Neuron (in vitro differentiated cells): ENCODE results near the gene TRIM2.

Experiments used
- H2AFZ ChIP-seq: one replicate; pipeline ENCODE4 v1.6.1; 2013; ENCODE audit warnings: low read depth, mild to moderate bottlenecking, inconsistent platforms, low read length, moderate library complexity
- H3K27me3 ChIP-seq: one replicate; pipeline ENCODE4 v1.6.1; 2013; ENCODE audit warnings: low read length; ENCODE audit not compliant: insufficient read depth
- H3K36me3 ChIP-seq: one replicate; pipeline ENCODE4 v1.6.1; 2013; ENCODE audit warnings: low read length; ENCODE audit not compliant: insufficient read depth
- H3K4me1 ChIP-seq: one replicate; pipeline ENCODE4 v1.6.1; 2013; ENCODE audit warnings: low read length; ENCODE audit not compliant: insufficient read depth
- H3K4me3 ChIP-seq: 2 replicates; pipeline ENCODE4 v1.5.1; 2013; ENCODE audit warnings: mild to moderate bottlenecking, low read length, moderate library complexity
- H3K9me3 ChIP-seq: one replicate; pipeline ENCODE4 v1.6.1; 2013; ENCODE audit warnings: low read length

The TRIM2 gene

GRCh38 chr4:153204728-153205648, 745 bp downstream of the TRIM2 start:
- Histone ChIP-seq H3K4me3 (peak overlapping the region; percentile 70), H3K27me3 (no peaks in the 10 kb centered on the region), H2AFZ (no peak overlapping the region), H3K9me3 (no peaks in the 10 kb centered on the region), H3K4me1 (peaks cover 47% of the 10 kb centered on the region), H3K36me3 (peaks cover 10% of the 10 kb centered on the region)

GRCh38 chr4:153205757-153206156, 1.5 kb downstream of the TRIM2 start:
- Histone ChIP-seq H3K4me1 (peaks cover 52% of the 10 kb centered on the region), H3K27me3 (no peaks in the 10 kb centered on the region), H3K9me3 (no peaks in the 10 kb centered on the region), H3K36me3 (peaks cover 10% of the 10 kb centered on the region), H3K4me3 (peak overlapping the region; percentile 70), H2AFZ (no peak overlapping the region)

GRCh38 chr4:153206534-153206933, 2.3 kb downstream of the TRIM2 start:
- Histone ChIP-seq H3K4me3 (peak overlapping the region; percentile 70), H2AFZ (no peak overlapping the region), H3K27me3 (no peaks in the 10 kb centered on the region), H3K9me3 (no peaks in the 10 kb centered on the region), H3K36me3 (peaks cover 10% of the 10 kb centered on the region), H3K4me1 (peaks cover 59% of the 10 kb centered on the region)

GRCh38 chr4:153207027-153207426, 2.8 kb downstream of the TRIM2 start:
- H3K36me3 ChIP-seq = peaks cover 10% of the 10 kb centered on the region
- peaks cover 64% of the 10 kb centered on the region for H3K4me1 ChIP-seq
- no peaks in the 10 kb centered on the region for H3K9me3 ChIP-seq
- H2AFZ ChIP-seq = no peak overlapping the region
- no peaks in the 10 kb centered on the region for H3K27me3 ChIP-seq
- peak overlapping the region; percentile 70 for H3K4me3 ChIP-seq

DNA sequence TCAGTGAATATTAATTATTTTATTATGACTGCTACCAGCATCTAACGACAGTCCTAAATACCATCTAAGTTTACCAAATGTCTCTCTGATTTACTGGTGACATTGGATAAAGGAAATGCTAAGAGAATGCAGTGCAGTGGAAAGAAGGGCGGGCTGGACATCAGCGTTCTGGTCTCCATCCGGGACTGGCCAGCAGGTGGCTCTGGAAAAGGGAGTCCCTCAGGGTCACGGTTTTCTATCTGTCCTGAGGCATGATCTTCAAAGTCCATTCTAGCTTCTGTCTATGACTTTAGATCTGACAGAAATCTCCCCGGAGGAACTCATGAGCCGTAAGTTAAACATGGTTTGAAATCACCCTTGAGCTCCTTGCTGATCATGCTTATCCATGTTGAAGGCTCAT, 3.3 kb downstream of the TRIM2 start:
- Histone ChIP-seq H2AFZ (no peak overlapping the region), H3K36me3 (peaks cover 10% of the 10 kb centered on the region), H3K4me1 (peaks cover 69% of the 10 kb centered on the region), H3K9me3 (no peaks in the 10 kb centered on the region), H3K27me3 (no peaks in the 10 kb centered on the region), H3K4me3 (peak overlapping the region; percentile 70)

DNA sequence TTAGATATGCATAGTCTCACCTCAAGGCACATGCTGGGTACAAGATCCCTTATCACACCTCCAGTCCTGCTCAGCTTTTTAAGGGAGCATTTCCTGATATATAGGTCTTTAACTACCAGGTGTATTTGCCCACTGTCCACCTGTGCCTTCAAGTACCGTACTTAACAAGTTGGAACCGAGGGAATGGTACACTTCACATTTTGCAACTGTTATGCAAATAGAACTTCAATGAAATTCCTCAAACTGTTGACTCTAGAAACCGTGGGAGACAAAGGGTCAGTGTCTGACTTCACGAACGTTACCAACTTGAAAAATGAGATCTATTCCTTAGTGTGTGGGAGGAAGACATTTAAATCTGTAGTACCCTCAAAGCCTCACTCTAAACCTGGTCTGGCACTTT, 5.2 kb downstream of the TRIM2 start:
- Histone ChIP-seq H2AFZ (no peak overlapping the region), H3K9me3 (no peaks in the 10 kb centered on the region), H3K36me3 (peaks cover 12% of the 10 kb centered on the region), H3K4me3 (no peak overlapping the region), H3K27me3 (no peaks in the 10 kb centered on the region), H3K4me1 (peaks cover 77% of the 10 kb centered on the region)

- Histone ChIP-seq H3K4me1 (peaks cover 79% of the 10 kb centered on the region), H3K27me3 (no peaks in the 10 kb centered on the region), H3K9me3 (no peaks in the 10 kb centered on the region), H3K36me3 (peaks cover 14% of the 10 kb centered on the region), H2AFZ (no peak overlapping the region), H3K4me3 (peak overlapping the region; percentile 15)
Observed at GRCh38 chr4:153210727-153211126, 6.5 kb downstream of the TRIM2 start.

DNA sequence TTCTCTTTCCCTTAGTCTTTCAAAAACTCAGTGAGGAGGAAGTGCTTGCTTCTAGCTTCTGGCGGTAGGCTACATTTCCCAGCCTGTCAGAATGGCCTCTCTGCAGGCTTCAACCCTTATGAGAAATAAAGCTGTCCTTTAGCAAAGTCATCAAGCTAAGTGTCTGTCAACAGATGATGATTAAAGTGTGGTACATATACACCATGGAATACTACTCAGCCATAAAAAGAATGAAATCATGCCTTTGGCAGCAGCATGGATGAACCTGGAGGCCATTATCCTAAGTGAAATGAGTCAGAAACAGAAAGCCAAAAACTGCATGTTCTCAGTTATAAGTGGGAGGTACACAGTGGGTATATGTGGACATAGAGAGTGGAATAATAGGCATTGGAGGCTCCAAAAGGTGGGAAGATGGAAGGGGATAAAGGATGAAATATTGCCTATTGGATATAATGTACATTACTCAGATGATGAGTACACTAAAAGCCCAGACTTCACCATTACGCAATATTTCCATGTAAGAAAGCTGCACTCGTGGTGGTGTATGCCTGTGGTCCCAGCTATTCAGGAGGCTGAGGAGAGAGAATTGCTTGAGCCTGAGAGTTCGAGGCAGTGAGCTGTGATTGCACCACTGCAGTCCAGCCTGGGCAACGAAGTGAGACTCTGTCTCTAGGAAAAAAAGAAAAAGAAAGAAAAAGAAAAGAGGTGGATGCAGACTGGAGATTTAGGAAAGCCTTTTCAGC, 7.9 kb downstream of the TRIM2 start:
- H2AFZ ChIP-seq = no peak overlapping the region
- peaks cover 16% of the 10 kb centered on the region for H3K36me3 ChIP-seq
- no peaks in the 10 kb centered on the region for H3K9me3 ChIP-seq
- H3K4me1 ChIP-seq = peaks cover 78% of the 10 kb centered on the region
- H3K4me3 ChIP-seq = no peak overlapping the region
- no peaks in the 10 kb centered on the region for H3K27me3 ChIP-seq

- Histone ChIP-seq H2AFZ (no peak overlapping the region), H3K27me3 (no peaks in the 10 kb centered on the region), H3K36me3 (peaks cover 19% of the 10 kb centered on the region), H3K9me3 (peaks cover 3% of the 10 kb centered on the region), H3K4me3 (no peak overlapping the region), H3K4me1 (peaks cover 72% of the 10 kb centered on the region)
Observed at GRCh38 chr4:153212736-153213135, 8.5 kb downstream of the TRIM2 start.

DNA sequence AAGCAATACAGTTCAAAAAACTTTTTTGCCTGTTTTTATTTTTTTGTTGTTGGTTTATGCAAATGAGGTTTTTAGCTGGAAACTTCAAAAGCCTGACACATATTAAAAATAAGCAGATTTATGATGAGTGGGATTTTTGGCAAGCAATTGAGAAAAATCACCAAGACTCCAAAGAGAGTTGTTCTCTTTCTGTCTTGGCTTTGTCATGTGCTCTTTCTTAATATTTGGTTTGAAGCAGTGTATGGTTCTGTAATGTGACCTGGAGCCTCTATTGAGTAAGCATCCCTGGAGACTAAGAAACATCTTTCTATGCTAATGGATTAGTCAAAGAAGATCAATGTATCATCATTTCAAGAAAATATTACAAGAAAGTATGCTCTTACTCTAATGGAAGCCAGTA, 11.7 kb downstream of the TRIM2 start:
- no peak overlapping the region for H3K4me3 ChIP-seq
- H3K4me1 ChIP-seq = peaks cover 52% of the 10 kb centered on the region
- H3K9me3 ChIP-seq = peaks cover 3% of the 10 kb centered on the region
- H3K36me3 ChIP-seq = peaks cover 9% of the 10 kb centered on the region
- no peak overlapping the region for H2AFZ ChIP-seq
- H3K27me3 ChIP-seq = no peaks in the 10 kb centered on the region

DNA sequence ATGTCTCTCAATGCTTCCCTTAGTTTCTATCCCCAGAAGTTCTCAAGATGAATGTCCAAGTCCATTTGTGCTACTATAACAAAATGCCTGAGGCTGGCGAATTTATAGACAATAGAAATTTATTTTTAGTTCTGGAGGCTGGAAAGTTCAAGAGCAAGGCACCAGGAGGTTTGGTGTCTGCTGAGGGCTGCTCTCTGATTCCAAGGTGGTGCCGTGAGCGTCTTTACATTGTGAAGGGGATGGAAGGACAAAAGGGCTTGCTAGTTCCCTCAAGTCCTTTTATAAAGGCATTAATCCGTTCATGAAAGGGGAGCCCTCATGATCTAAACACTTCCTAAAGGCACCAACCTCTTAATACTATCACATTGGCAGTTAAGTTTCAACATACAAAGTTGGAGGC, 12.3 kb downstream of the TRIM2 start:
- Histone ChIP-seq H3K36me3 (peaks cover 9% of the 10 kb centered on the region), H3K4me3 (no peak overlapping the region), H3K4me1 (peaks cover 45% of the 10 kb centered on the region), H2AFZ (no peak overlapping the region), H3K9me3 (peaks cover 3% of the 10 kb centered on the region), H3K27me3 (no peaks in the 10 kb centered on the region)

- Histone ChIP-seq H3K27me3 (no peaks in the 10 kb centered on the region), H3K36me3 (peaks cover 9% of the 10 kb centered on the region), H2AFZ (no peak overlapping the region), H3K9me3 (peaks cover 3% of the 10 kb centered on the region), H3K4me3 (no peak overlapping the region), H3K4me1 (peaks cover 41% of the 10 kb centered on the region)
Observed at GRCh38 chr4:153217440-153217839, 13.2 kb downstream of the TRIM2 start.

DNA sequence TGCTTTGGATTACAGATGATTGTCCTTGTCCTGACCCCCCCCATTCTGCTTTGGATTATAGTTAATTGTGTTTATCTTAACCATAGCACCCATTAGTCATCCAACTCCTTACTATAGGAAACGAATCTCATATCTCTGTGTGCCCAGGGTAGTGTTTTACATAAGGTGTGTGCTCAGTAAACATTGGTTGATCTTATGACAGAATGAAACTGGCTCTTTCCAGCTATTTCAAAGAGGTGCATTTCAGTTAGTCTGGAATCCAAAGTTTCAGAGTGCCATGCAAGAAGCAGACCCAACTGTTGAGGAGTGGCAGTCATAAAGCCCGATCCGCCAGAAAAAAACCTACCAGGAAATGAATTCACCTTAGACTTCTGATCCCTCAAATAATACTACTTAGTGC, 14.7 kb downstream of the TRIM2 start:
- H3K9me3 ChIP-seq = peaks cover 3% of the 10 kb centered on the region
- no peaks in the 10 kb centered on the region for H3K27me3 ChIP-seq
- peaks cover 9% of the 10 kb centered on the region for H3K36me3 ChIP-seq
- no peak overlapping the region for H3K4me3 ChIP-seq
- H2AFZ ChIP-seq = no peak overlapping the region
- peaks cover 45% of the 10 kb centered on the region for H3K4me1 ChIP-seq
